HEK293 (cell line): ENCODE data around the gene EXD3.

Experiments
- HOXD13 ChIP-seq: sonication (generic); formaldehyde crosslinking; IDR thresholded peaks from 2 replicates; pipeline ENCODE4 v1.8.0; 2022; ENCODE audit warnings: missing genetic modification reagents, borderline replicate concordance
- KLF8 ChIP-seq: fragments of 450-650 bp; formaldehyde crosslinking; IDR thresholded peaks from 2 replicates; pipeline ENCODE4 v1.5.1; 2016; ENCODE audit warnings: missing biosample characterization, missing genetic modification characterization
- MZF1 ChIP-seq: fragments of 450-650 bp; formaldehyde crosslinking; IDR thresholded peaks from 2 replicates; pipeline ENCODE4 v1.5.1; 2017; ENCODE audit warnings: missing biosample characterization, missing genetic modification characterization, borderline replicate concordance
- PRDM6 ChIP-seq: fragments of 450-650 bp; formaldehyde crosslinking; IDR thresholded peaks from 2 replicates; pipeline ENCODE4 v1.5.1; 2017; ENCODE audit warnings: missing biosample characterization, missing genetic modification characterization
- REPIN1 ChIP-seq: fragments of 450-650 bp; formaldehyde crosslinking; IDR thresholded peaks from 2 replicates; pipeline ENCODE4 v1.5.1; 2017; ENCODE audit warnings: missing biosample characterization, missing genetic modification characterization, low read depth
- SP2 ChIP-seq: fragments of 450-650 bp; formaldehyde crosslinking; IDR thresholded peaks from 2 replicates; pipeline ENCODE4 v1.5.1; 2016; ENCODE audit warnings: missing biosample characterization, missing genetic modification characterization
- SP3 ChIP-seq: fragments of 450-650 bp; formaldehyde crosslinking; IDR thresholded peaks from 2 replicates; pipeline ENCODE4 v1.5.1; 2016; ENCODE audit warnings: missing biosample characterization, missing genetic modification characterization
- TRIM28 ChIP-seq: IDR thresholded peaks from 2 replicates; pipeline ENCODE4 v1.6.1; 2011; ENCODE audit warnings: low read length, control low read depth, borderline replicate concordance
- ZNF214 ChIP-seq: fragments of 450-650 bp; formaldehyde crosslinking; IDR thresholded peaks from 2 replicates; pipeline ENCODE4 v1.5.1; 2017; ENCODE audit warnings: missing biosample characterization, mild to moderate bottlenecking, missing genetic modification characterization, borderline replicate concordance
- ZNF280D ChIP-seq: fragments of 450-650 bp; formaldehyde crosslinking; IDR thresholded peaks from 2 replicates; pipeline ENCODE4 v1.5.1; 2016; ENCODE audit warnings: missing biosample characterization, missing genetic modification characterization
- ZNF324 ChIP-seq: fragments of 450-650 bp; formaldehyde crosslinking; IDR thresholded peaks from 2 replicates; pipeline ENCODE4 v1.5.1; 2016; ENCODE audit warnings: missing biosample characterization, missing genetic modification characterization
- ZNF394 ChIP-seq: fragments of 450-650 bp; formaldehyde crosslinking; IDR thresholded peaks from 2 replicates; pipeline ENCODE4 v1.5.1; 2016; ENCODE audit warnings: missing biosample characterization, missing genetic modification characterization, mild to moderate bottlenecking, moderate library complexity, borderline replicate concordance
- ZNF398 ChIP-seq: fragments of 450-650 bp; formaldehyde crosslinking; IDR thresholded peaks from 2 replicates; pipeline ENCODE4 v1.5.1; 2017; ENCODE audit warnings: missing biosample characterization, missing genetic modification characterization
- ZNF610 ChIP-seq: fragments of 450-650 bp; formaldehyde crosslinking; IDR thresholded peaks from 2 replicates; pipeline ENCODE4 v1.5.1; 2016; ENCODE audit warnings: missing biosample characterization, missing genetic modification characterization, borderline replicate concordance
- ZNF747 ChIP-seq: fragments of 450-650 bp; formaldehyde crosslinking; IDR thresholded peaks from 2 replicates; pipeline ENCODE4 v1.5.1; 2016; ENCODE audit warnings: missing biosample characterization, missing genetic modification characterization
- ZSCAN18 ChIP-seq: fragments of 450-650 bp; formaldehyde crosslinking; IDR thresholded peaks from 2 replicates; pipeline ENCODE4 v1.5.1; 2016; ENCODE audit warnings: missing biosample characterization, missing genetic modification characterization
- TF ChIP-seq, protein P1 (sequence below): fragments of 450-650 bp; formaldehyde crosslinking; IDR thresholded peaks from 2 replicates; pipeline ENCODE4 v1.5.1; 2016; ENCODE audit warnings: missing biosample characterization, missing genetic modification characterization
- TF ChIP-seq, protein P2 (sequence below): fragments of 450-650 bp; formaldehyde crosslinking; IDR thresholded peaks from 2 replicates; pipeline ENCODE4 v1.5.1; 2016; ENCODE audit warnings: missing biosample characterization, missing genetic modification characterization

The EXD3 gene

GRCh38 chr9:137294091-137294680 lies 128.8 kb downstream of the EXD3 start (continued):
- no peak for TF ChIP-seq ZSCAN18 (tag by site-specific recombination)
- TF ChIP-seq REPIN1 = no peak; the same call in 1 of the 2 replicates
- TF ChIP-seq ZNF398 (tag by site-specific recombination) = 0 out of 2 replicates have a peak, but pooled peaks have one; percentile 27
- TF ChIP-seq, protein P1, sequence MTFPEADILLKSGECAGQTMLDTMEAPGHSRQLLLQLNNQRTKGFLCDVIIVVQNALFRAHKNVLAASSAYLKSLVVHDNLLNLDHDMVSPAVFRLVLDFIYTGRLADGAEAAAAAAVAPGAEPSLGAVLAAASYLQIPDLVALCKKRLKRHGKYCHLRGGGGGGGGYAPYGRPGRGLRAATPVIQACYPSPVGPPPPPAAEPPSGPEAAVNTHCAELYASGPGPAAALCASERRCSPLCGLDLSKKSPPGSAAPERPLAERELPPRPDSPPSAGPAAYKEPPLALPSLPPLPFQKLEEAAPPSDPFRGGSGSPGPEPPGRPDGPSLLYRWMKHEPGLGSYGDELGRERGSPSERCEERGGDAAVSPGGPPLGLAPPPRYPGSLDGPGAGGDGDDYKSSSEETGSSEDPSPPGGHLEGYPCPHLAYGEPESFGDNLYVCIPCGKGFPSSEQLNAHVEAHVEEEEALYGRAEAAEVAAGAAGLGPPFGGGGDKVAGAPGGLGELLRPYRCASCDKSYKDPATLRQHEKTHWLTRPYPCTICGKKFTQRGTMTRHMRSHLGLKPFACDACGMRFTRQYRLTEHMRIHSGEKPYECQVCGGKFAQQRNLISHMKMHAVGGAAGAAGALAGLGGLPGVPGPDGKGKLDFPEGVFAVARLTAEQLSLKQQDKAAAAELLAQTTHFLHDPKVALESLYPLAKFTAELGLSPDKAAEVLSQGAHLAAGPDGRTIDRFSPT (tag by site-specific recombination) = no peak
- TF ChIP-seq ZNF610 (tag by site-specific recombination) = peak; percentile 40; the same call in 1 of the 2 replicates
- TF ChIP-seq, protein P2, sequence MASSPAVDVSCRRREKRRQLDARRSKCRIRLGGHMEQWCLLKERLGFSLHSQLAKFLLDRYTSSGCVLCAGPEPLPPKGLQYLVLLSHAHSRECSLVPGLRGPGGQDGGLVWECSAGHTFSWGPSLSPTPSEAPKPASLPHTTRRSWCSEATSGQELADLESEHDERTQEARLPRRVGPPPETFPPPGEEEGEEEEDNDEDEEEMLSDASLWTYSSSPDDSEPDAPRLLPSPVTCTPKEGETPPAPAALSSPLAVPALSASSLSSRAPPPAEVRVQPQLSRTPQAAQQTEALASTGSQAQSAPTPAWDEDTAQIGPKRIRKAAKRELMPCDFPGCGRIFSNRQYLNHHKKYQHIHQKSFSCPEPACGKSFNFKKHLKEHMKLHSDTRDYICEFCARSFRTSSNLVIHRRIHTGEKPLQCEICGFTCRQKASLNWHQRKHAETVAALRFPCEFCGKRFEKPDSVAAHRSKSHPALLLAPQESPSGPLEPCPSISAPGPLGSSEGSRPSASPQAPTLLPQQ (tag by site-specific recombination) = 0 out of 2 replicates have a peak, but pooled peaks have one; percentile 10
- no peak for TF ChIP-seq MZF1 (tag by site-specific recombination)
- no peak for TF ChIP-seq ZNF747
- peak; percentile 88 for TF ChIP-seq KLF8 (tag by site-specific recombination)
- TF ChIP-seq HOXD13 (CRISPR knock-in tag) = no peak
- peak; percentile 56; the same call in 1 of the 2 replicates for TF ChIP-seq ZNF324
- TF ChIP-seq ZNF280D (tag by site-specific recombination) = peak; percentile 100
- TF ChIP-seq ZNF214 = no peak
- peak; percentile 99 for TF ChIP-seq TRIM28
- peak; percentile 69 for TF ChIP-seq SP2 (tag by site-specific recombination)
- no peak for TF ChIP-seq PRDM6 (tag by site-specific recombination)
- no peak for TF ChIP-seq ZNF394 (tag by site-specific recombination)
- TF ChIP-seq SP3 = peak; percentile 68
